MM.1S (cell line): ENCODE results near the gene DOK3.

Experiments
- DNase-seq: peaks from one replicate; pipeline ENCODE4 v3.0.0-alpha.2; 2015
- H2AFZ ChIP-seq: fragments of 300-600 bp; sonication (generic); 2 replicates; pipeline ENCODE4 v1.6.0; 2016; ENCODE audit warnings: antibody characterized with exemption, low read length
- H3F3A ChIP-seq: fragments of 300-600 bp; sonication (generic); 2 replicates; pipeline ENCODE4 v1.6.1; 2016; ENCODE audit warnings: mild to moderate bottlenecking, antibody characterized with exemption, low read length, moderate library complexity, mixed read lengths; ENCODE audit not compliant: insufficient read depth
- H3K27ac ChIP-seq: fragments of 300-600 bp; sonication (generic); 2 replicates; pipeline ENCODE4 v1.5.1; 2016; ENCODE audit warnings: mild to moderate bottlenecking, low read length
- H3K27me3 ChIP-seq: fragments of 300-600 bp; sonication (generic); replicated peaks from 2 replicates; pipeline ENCODE4 v1.6.0; 2016; ENCODE audit warnings: low read length; ENCODE audit not compliant: insufficient read depth
- H3K36me3 ChIP-seq: fragments of 300-600 bp; sonication (generic); replicated peaks from 2 replicates; pipeline ENCODE4 v1.6.1; 2016; ENCODE audit warnings: mild to moderate bottlenecking, low read length, mixed read lengths; ENCODE audit not compliant: insufficient read depth
- H3K4me1 ChIP-seq: fragments of 300-600 bp; sonication (generic); 2 replicates; pipeline ENCODE4 v1.6.1; 2016; ENCODE audit warnings: low read length, mixed read lengths
- H3K4me2 ChIP-seq: fragments of 300-600 bp; sonication (generic); 2 replicates; pipeline ENCODE4 v1.6.0; 2016; ENCODE audit warnings: low read depth, low read length
- H3K4me3 ChIP-seq: fragments of 300-600 bp; sonication (generic); 2 replicates; pipeline ENCODE4 v1.5.1; 2016; ENCODE audit warnings: low read length, mixed read lengths
- H3K79me2 ChIP-seq: fragments of 300-600 bp; sonication (generic); 2 replicates; pipeline ENCODE4 v1.6.1; 2016; ENCODE audit warnings: mixed run types, low read length, mixed read lengths
- H3K9ac ChIP-seq: fragments of 300-600 bp; sonication (generic); 2 replicates; pipeline ENCODE4 v1.6.1; 2016; ENCODE audit warnings: low read length, mixed read lengths
- H3K9me2 ChIP-seq: fragments of 300-600 bp; sonication (generic); replicated peaks from 2 replicates; pipeline ENCODE4 v1.6.1; 2016; ENCODE audit warnings: mild to moderate bottlenecking, low read length, mixed read lengths; ENCODE audit not compliant: insufficient read depth
- H3K9me3 ChIP-seq: fragments of 300-600 bp; sonication (generic); replicated peaks from 2 replicates; pipeline ENCODE4 v1.6.1; 2016; ENCODE audit warnings: mild to moderate bottlenecking, low read length, mixed read lengths; ENCODE audit not compliant: insufficient read depth
- H4K20me1 ChIP-seq: fragments of 300-600 bp; sonication (generic); 2 replicates; pipeline ENCODE4 v1.6.1; 2016; ENCODE audit warnings: mild to moderate bottlenecking, low read length, moderate library complexity, mixed read lengths; ENCODE audit not compliant: insufficient read depth
- CTCF ChIP-seq: fragments of 300-600 bp; sonication (generic); IDR thresholded peaks from 2 replicates; pipeline ENCODE4 v1.5.1; 2016; ENCODE audit warnings: antibody characterized with exemption, low read length, mixed read lengths
- EZH2 ChIP-seq: fragments of 300-600 bp; sonication (generic); optimal IDR thresholded peaks from 2 replicates; pipeline ENCODE3; 2017; ENCODE audit warnings: low read depth, mild to moderate bottlenecking, antibody characterized with exemption, low read length, mixed read lengths
- EZH2phosphoT487 ChIP-seq: fragments of 300-600 bp; sonication (generic); IDR thresholded peaks from 2 replicates; pipeline ENCODE4 v1.6.1; 2018; ENCODE audit warnings: antibody characterized with exemption, low read length

Gene DOK3

DNA sequence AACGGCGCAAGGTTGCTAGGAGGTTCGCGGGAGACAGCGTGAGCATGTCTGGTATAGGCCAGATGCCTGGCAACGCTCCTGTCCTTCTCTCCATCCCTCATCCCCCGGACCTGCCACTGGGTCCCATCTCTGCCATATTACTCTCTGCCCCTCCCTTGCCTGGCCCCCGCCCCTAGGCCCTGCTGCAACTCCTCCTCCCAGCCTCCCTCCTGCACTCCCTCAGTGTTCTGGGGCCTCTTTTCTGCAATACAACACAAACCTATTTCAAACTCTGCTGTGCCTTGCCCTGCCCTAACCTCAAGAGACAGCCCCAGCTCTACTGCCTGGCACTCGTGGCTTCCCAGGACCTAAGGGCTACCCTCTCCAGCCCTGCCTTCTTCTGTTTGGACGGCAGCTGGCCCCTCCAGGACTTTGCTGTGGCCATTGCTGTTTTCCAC is 27.2 kb downstream of the DOK3 start:
- Histone ChIP-seq H3K9me2 (no peaks in the 10 kb centered on the region), H3K27ac (no peak overlapping the region), H3K79me2 (no peaks in the 10 kb centered on the region), H3K4me1 (no peaks in the 10 kb centered on the region), H3K36me3 (no peaks in the 10 kb centered on the region), H2AFZ (no peak overlapping the region), H4K20me1 (no peaks in the 10 kb centered on the region), H3K4me3 (no peak overlapping the region), H3F3A (no peaks in the 10 kb centered on the region), H3K27me3 (no peaks in the 10 kb centered on the region), H3K4me2 (no peak overlapping the region), H3K9me3 (no peaks in the 10 kb centered on the region), H3K9ac (no peak overlapping the region)
- DNase-seq, result no peak
- no peak for TF ChIP-seq EZH2
- TF ChIP-seq EZH2phosphoT487, result no peak
- no peak for TF ChIP-seq CTCF

GRCh38 chr5:177479774-177480173 is 29.9 kb downstream of the DOK3 start:
- no peak overlapping the region for H3K9ac ChIP-seq
- TF ChIP-seq EZH2phosphoT487 (no peak), CTCF (no peak), EZH2 (no peak)
- no peaks in the 10 kb centered on the region for H4K20me1 ChIP-seq
- no peaks in the 10 kb centered on the region for H3K9me2 ChIP-seq
- no peaks in the 10 kb centered on the region for H3K9me3 ChIP-seq
- no peak for DNase-seq
- peaks cover 2% of the 10 kb centered on the region for H3K27me3 ChIP-seq
- no peaks in the 10 kb centered on the region for H3K79me2 ChIP-seq
- H3K36me3 ChIP-seq, result no peaks in the 10 kb centered on the region
- no peaks in the 10 kb centered on the region for H3F3A ChIP-seq
- no peak overlapping the region for H3K4me3 ChIP-seq
- H2AFZ ChIP-seq, result no peak overlapping the region
- H3K4me1 ChIP-seq, result no peaks in the 10 kb centered on the region
- H3K4me2 ChIP-seq, result no peak overlapping the region
- H3K27ac ChIP-seq, result no peak overlapping the region

DNA sequence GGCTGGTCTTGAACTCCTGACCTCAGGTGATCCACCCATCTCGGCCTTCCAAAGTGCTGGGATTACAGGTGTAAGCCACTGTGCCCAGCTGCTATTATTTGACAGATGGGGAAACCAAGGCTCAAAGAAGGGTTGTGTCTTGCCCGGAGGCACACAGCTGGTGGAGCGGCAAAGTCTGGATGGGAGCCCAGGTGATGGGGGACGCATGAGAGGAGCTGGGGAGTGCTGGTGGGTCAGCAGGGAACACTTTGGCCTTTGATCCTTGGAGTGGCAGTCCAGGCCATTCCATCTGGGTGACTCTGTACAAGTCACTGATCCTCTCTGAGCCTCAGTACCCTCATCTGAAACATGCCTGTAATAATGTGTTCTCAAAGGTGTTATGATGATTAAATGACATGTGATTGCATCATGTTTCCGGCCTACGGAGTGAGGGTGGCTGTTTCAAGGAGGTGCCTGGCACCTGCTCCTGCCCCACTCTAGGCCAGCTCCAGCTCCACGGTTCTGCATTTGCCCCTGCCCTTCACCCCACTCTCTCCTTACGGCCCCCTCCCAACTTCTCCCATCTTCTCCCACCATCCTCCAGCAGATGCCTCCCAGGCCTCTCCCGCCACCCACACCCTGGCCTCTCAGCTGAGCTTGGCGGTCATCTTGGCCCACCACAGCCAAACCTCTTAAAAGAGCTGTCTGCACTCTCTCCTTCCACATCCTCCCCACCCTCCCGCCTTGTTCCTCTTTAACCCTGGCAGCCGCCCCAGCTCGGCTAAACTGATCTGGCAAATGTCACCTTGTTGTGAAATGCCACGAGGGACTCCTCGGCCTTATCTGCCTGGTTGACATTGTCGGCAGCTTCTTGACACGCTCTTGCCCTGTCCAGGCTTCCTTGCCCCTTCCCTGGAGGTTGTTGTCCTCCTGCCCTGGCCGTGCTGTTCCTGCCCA is 30.6 kb downstream of the DOK3 start:
- no peaks in the 10 kb centered on the region for H3K9me3 ChIP-seq

More for the DNA sequence above, 30.6 kb downstream of the DOK3 start:
- TF ChIP-seq EZH2 (no peak), CTCF (no peak), EZH2phosphoT487 (no peak)
- Histone ChIP-seq H3K27me3 (peaks cover 10% of the 10 kb centered on the region), H3K79me2 (no peaks in the 10 kb centered on the region), H3K4me2 (no peak overlapping the region), H3K4me1 (no peaks in the 10 kb centered on the region), H3K36me3 (no peaks in the 10 kb centered on the region), H3K9me2 (no peaks in the 10 kb centered on the region), H3K27ac (no peak overlapping the region), H2AFZ (no peak overlapping the region), H3K4me3 (no peak overlapping the region), H3F3A (no peaks in the 10 kb centered on the region), H4K20me1 (no peaks in the 10 kb centered on the region), H3K9ac (no peak overlapping the region)
- no peak for DNase-seq
